HG02759 (cell line): ENCODE data around the gene ST3GAL4.
A peak's percentile ranks its signal among the peaks of the same experiment; 100 is the strongest.
"Not testable (repeated sequence)": the region's sequence is repeated elsewhere in the genome, so short reads cannot be mapped to it uniquely, and the experiment has no call there.

Experiments
- ATAC-seq: cut with Tn5 transposase; IDR thresholded peaks from one replicate; pipeline ENCODE4 v1.9.1; 2021; ENCODE audit warnings: mild to moderate bottlenecking, moderate library complexity; ENCODE audit not compliant: unreplicated experiment

The ST3GAL4 gene

DNA sequence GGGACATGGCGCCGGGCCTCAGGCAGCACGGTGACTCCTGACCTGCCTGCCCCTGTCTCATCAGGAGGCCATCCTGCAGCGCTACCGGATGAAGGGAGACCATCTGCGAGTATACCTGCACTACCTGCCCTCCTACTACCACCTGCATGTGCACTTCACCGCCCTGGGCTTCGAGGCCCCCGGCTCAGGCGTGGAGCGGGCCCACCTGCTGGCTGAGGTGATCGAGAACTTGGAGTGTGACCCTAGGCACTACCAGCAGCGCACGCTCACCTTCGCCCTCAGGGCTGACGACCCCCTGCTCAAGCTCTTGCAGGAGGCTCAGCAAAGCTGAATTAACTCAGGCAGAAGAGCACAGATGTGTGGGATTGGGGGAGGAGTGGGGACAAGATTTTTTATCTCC lies 10.2 kb upstream of the ST3GAL4 start:
- ATAC-seq = no peak

DNA sequence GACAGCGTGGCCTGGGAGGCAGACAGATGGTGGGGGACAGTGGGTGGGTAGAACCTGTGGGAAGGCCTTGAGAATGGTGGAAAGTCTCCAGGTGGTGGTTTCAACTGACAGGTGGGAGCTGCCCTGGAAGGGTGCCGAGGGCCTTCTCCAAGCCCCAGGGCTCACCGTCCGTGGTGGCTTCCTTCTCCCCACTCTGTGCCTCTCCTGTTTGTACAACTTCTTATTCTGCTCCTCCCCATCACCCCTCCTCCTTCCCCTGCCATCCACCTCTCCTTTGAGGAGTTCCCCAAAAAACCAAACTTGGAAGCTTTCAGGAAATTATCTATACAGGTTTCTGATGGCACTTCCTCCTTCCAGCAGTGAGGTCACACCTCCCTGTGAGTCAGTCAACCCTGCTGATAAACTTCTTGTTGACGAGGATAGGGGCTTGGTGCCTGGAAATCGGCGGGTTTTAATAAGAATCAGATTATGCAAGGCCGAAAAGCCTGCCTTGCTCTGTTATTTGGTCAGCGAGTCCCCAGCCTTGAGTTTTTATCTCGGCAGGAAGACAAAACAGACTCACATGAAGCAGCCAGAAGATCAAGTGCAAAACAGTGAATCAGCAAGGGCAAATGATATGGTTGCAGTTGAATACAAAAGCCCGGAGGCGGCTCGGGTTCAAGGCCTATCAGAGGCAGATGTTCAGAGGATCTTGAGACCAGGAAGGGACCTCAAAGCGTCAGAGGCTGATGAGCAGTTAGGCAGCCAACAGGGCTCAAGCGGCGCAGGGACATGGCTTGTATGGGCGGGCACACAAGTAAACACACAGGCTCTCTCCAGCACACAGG lies 9.5 kb upstream of the ST3GAL4 start:
- ATAC-seq = no peak

DNA sequence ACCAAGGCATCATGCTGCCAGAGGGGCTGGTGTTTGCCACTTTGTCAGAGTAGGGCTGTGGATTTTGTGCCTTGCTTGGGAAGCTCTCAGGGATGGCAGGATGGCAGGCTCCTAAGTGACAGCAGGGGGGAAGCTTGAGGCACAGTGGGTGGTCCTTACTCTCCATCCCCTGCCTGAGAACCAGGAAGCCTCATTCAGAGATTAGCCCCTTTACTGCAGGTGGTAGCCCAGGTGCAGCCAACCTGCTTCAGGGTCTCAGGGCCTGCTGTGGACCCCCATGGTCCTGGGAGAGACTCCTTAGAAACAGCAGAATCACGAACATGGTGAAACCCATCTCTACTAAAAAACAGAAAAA lies 8.9 kb upstream of the ST3GAL4 start:
- no peak for ATAC-seq

DNA sequence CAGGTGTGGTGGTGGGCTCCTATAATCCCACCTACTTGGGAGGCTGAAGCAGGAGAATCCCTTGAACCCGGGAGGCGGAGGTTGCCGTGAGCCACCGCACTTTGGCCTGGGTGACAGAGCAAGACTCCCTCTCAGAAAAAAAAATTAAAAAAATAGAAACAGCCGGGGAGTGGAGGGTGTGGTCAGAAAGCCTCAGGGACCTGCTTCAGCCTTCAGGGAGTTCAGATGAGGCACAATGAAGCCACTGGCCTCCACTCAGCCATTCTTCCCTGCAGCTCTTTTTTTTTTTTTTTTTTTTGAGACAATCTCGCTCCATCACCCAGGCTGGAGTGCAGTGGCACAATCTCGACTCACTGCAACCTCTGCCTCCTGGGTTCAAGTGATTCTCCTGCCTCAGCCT lies 8.5 kb upstream of the ST3GAL4 start:
- ATAC-seq = not testable (repeated sequence)

DNA sequence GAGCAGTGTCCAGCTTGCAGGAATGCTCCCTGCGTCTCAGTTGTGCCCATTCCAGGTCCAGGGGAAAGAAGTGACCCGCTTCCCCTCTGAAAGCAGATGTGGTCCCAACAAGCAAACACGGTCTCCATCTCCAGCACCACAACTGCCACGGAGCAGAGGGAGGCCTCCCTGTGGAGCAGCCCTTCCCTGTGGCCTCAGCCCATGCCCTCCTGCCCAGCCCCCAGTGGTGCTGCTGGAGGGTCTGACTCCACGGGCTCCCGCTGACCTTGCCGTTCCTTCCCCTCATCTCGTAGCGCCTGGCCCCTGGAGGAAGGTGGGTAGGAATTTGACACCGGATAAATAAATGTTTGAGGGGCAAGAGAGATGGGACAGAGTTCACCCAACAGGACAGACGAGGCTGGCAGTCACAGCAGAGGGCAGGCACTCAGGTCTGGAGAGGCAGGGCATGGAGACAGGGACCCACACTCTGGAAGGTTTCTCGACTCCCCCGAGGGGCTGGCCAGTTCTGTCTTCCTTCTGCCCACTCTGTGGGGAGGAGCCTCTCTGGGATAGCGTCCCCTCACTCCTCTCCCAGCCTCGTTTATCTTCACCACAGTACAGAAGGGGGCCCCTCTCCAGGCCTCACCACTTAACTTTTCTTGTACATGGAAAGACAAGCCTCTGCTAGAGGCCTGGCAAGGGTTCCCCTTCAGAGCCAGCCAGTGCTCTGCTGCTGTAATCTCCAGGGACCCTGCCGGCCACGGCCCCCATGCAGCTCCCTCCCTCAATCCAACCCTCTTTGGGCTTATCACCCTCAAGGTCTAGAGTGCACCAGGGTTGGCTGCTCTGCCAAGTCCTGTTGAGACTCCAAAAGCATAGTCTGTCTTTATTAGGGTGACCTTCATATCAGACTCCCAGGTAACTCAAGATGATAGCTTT lies 7.5 kb upstream of the ST3GAL4 start:
- no peak for ATAC-seq

DNA sequence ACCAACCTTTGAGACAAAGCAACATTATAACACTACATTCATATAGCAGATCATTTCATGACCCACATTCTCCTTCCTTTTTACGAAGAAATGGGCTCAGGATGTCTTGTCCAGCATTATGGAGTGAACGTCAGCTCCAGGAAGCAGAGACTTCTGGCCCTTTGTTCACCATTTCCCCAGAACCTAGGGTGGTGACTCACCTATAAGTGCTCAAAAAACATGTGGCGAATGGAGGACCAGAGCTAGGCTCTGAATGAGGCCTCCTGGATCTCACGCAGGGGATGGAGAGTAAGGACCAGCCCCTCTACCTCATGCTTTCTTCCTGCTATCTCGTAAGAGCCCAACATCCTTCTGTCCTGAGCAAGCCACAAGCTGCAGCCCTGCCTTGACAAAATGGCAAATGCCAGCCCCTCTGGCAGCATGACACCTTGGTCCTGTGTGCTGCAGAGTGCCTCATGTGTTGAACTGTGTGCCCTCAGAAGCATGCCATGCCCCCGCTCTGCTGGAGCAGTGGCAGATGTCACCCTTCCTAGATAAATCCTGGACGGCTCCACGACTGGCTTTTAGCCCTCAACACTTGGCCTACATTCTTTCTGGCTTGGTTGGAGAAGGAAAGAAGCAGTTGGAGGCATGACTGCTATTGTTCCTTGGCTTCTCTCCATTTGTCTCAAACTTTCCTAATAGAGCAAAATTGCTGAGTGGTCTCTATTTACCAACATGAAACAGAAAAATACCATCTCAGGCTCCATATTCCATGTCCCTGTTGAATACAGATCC lies 6.5 kb upstream of the ST3GAL4 start:
- ATAC-seq = no peak

DNA sequence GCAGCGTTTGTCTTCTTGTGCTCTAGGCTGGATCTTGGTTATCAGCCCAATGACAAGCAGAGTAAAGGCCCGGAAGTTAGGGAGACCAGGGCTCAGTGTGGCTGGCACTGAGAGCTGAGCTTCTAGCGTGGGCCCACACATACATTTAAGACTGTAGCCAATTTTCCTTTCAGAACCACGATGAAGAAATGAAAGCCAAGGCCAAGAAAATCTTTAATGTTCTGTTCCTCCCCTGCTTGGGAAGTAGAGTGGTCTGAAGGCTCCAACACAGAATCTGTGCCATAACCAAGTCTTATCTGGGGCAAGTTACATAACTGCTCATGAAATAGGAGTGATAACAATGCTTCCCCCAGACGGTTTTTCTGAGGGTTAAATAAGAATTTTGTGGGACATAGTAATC lies 4.7 kb upstream of the ST3GAL4 start:
- no peak for ATAC-seq

DNA sequence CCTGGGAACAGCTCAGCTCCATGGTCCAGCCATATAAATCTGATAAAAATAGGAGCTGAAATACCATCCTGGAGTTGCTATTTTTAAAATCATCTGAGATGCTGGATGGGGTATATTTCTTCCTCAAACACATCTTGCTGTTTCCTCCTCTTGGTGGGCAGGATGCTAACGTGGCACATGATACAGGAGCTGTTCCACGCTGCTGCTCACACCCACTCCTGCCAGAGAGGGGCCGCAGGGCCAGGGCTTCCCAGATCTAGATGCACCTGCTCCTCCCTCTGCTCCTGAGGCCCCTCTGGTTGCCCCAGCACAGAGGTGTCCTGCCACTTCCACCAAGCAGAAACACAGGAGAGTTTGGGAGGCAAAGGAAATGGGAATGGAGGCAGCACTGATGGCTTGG lies 3.3 kb upstream of the ST3GAL4 start:
- no peak for ATAC-seq

DNA sequence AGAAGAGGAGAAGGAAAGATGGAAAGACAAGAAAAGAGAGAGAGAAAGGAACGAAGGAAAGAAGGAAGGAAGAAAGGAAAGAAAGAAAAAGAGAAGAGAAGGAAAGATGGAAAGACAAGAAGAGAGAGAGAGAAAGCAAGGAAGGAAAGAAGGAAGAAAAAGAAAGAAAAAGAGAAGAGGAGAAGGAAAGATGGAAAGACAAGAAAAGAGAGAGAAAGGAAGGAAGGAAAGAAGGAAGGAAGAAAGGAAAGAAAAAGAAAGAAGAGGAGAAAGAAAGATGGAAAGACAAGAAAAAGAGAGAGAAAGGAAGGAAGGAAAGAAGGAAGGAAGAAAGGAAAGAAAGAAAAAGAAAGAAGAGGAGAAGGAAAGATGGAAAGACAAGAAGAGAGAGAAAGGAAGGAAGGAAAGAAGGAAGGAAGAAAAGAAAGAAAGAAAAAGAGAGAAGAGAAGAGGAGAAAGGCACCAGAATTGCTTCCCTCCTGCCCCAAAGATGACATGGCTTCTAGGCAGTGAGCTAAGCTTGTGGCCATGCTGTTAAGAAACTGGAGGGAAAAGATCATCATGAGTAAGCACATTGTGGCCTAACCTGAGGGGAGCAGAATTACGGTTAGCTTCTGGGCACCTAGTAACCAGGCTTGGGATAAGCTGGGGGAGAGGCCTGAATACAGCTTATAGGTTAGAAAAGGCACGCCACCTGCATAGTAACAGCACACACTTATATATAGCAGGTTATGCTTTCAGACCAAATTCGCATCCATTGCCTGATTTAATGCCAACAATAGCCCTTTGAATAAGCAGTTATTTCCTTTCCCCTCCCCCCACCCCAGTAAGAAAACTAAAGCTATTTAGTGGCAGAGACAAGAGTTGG lies 2.3 kb upstream of the ST3GAL4 start:
- ATAC-seq = no peak

DNA sequence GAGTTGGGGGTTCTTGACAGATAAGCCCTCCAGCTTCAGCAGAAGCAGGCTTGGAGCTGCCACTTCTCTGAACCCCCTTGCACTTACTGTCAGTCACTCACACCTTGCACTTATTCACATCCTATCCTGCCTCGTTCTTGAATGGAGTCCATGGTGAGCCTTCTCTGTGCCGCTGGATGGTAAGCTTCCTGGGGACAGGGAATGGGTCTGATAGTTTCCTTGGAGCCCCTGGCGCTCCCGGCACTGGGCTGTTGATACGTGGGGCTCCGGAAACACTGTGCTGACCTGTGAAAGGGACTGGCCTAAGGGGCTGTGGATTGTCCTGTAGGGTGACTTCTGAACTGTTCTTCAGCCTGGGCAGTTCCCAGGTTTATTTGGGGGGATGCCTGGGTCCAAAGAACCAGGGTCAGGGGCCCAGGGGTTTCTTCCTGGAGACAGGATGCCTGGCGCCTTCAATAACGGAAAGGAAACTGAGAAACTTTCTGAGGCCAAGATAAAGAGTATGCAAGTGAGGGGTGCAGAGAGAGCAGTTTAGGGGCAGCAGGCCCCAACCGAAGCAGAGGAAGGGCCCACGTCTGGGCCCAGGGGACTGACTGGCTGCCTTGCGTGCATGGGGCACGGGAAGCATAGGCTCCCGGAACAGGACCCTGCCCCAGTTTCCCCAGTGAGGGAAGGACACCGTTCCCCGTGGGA lies 709 bp upstream of the ST3GAL4 start:
- peak; percentile 42 for ATAC-seq

DNA sequence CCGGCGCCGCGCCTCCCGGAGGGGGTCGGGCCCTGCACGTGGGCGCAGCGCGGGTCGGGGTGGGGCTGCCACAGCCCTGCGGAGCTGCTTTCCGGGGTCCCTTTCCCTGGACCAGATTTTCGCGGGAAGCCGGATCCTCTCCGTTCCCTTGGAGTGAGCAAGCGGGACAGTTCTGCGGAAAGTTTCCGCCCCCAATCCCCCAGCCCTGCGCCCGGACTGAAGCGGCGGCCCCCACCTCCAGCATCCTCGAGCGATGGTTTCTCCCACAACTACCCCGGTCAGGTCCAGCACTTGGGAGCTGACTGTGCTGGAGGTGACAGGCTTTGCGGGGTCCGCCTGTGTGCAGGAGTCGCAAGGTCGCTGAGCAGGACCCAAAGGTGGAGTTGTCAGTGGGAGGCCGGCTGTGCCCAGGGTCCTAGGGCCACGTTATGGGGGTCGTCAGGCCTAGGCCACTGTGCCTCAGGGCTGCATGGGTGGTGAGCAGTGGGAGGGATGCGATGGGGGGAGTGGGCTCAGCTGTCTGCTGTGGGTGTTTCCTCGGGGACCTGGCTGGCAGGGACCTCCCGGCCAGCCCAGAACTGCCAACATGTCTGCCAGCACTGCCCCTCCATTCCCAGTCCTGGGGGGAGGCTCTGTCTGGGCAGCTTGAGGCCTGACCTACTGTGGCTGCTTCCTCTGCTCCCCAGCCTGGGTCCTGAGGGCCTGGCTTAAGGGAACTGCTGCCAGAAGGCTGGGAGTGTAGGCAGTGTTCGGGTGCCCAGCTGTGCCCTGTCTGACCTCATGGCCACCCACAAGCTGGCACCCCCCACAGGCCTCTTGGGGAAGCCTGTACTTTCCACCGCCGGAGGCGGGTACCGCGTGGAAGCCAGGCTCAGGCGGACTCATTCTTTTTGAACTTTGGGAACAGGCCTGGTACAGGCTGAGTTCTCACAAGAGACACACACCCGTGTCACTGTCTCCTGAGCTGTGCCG lies 726 bp downstream of the ST3GAL4 start:
- peak; percentile 10 for ATAC-seq

DNA sequence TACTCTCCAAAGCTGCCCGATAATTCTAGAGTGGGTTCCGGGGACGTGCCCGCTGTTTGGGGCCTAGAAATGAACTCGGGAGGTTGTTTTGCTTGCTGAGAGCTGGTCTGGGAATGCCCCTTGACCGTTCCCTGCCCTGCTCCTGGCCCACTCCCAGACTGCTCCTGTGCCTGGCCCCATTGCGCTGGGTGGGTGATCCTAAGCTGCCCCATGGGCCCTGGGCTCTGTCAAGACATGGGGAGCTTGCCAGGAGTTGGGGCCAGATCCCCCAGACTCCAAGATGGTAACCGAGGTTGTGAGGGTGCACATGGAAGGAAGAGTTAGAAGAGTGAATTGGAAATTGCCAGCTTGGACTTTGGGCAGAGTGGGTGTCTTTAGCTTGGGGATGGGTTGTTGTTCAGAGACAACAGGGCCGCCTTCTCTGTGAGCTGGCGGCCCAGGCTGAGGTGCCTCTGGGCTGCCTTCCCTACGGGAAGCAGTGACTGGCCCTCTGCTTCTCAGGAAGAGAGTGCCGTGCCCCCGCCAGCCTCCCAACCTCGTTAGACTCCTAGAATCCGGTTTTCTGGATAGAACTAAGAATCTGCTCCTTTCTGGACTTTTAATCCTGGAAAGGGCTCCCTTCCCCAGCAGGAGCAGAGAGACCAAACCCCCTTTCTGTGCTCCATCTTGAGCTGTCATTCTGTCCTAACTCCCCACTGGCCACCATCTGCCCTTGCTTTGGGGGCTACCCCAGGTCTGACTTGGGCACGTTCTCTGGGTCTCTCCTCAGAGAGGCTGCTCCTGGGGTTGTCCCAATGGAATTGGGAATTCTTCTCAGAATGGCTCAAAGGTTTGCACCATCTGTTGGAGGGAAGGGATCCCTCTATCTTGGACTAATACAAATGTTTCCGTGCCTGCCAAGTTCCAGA lies 1.8 kb downstream of the ST3GAL4 start:
- no peak for ATAC-seq

DNA sequence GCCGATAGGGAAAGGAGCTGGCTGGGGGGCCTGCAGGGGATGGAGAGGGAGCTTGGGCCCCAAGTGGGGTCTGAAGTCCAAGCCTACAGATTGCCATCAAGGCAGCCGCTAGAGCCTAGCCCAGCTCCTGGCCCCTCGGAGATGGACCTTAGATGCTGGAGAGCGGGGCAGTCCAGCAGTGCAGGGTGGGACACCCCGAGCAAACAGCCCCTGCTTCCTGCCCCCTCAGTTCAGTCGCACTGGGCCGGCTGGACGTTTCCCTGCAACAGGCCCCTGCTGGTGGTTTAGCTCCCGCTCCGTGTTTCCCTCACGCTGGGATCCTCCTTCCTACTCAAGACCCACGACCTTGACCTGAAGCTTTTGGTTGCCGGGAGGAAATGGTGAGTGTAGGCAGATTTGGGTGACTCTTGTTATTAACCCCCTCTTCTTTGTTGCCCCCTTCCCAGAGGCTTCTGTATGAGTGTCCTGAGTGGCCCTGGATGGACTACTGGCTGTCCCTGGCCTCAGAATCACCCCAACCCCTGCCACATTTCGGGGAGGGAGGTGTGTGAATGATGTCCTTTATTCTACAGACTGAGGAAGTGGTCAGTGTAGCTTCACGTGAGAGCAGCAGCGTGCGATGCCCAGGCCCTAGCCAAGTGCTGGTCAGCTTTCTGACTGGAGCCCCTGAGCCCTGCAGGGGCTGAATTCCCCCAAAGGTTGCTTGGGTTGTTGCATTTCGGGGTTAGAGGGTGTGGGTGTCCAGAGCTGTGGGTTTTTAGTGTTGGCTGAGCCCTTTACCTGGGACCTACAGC lies 2.7 kb downstream of the ST3GAL4 start:
- no peak for ATAC-seq

DNA sequence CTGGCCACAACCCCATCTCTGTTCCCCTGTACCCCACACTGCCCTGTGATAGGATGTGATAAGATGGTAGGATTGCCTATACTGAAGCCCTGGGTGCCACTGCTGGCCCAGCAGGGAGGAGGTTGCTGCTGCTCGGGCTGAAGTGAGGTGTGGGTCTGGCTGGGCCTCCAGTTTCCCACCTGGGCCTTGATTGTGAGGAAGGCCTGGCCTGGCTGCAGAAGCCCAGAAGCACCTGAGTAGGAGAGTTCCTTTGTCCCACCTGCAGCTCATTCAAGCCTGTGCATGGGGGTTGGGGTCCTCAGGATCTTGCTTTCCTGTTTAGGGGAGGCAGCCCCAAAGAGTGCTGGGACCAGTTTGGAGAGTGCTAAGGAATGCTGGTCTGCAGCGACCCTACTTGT lies 3.3 kb downstream of the ST3GAL4 start:
- no peak for ATAC-seq

DNA sequence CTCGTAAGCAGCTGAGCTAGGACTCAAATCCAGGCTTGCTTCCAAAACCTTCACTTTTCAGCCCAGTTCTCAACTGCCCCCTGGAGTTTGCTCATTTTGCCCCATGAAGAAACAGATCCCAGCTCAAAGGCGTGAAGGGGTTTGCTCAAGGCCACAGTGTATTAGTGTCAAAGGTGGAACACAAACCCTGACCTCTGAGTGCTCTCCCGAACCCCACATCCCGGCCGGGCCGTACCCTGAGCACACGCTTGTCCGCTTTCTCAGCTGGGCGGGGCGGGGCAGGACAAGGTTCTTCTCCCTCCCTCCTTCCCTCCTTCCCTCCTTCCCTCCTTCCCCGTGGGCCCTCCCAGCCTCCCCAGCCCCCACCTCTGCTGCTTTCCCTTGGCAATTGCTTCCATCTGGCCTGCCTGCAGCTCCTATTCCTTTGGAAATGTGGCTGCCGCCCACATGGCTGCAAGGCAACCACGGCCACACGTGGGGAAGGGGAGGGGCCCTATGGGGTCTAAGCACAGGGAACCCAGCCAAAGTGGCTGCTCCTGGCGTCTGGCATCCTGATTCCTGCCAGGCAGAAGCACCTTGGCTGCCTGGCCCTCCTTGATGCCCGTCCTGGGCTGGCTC lies 4.1 kb downstream of the ST3GAL4 start:
- no peak for ATAC-seq

DNA sequence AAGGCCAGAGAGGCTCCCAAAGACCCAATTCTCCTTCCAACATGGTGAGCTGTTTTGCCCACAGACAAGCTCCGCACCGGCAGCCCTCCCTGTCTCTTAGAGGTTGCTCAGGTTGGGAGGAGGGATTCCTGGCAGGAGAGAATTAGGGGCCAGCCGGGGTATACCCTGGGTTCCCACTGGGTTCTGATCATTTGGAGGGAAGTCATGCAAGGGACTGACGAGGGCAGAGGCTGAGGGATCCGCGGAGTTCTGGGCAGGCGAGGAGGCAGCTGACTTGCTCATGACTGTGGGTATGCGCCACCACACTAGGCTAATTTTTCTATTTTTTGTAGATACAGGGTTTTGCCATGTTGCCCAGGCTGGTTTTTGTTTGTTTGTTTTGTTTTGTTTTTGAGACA lies 4.6 kb downstream of the ST3GAL4 start:
- ATAC-seq = no peak
